Endothelial cell of umbilical vein (primary cell): ENCODE data around the gene GTF3C4.

Source experiments
- CTCF ChIP-seq, 2 donors: IDR thresholded peaks; 1 replicate in 1 of 2; 2 replicates in 1 of 2; pipeline ENCODE4 v1.5.1; 2011; ENCODE audit warnings: low read length in 2 of 2, mild to moderate bottlenecking in 2 of 2, moderate library complexity in 2 of 2, control low read depth in 1 of 2, inconsistent platforms in 1 of 2, low read depth in 1 of 2; ENCODE audit not compliant: insufficient read depth in 1 of 2; ENCODE audit errors: extremely low read depth in 1 of 2
- POLR2A ChIP-seq: IDR thresholded peaks from 2 replicates; pipeline ENCODE4 v1.6.1; 2012; ENCODE audit warnings: low read depth, mild to moderate bottlenecking, control low read depth, low read length
- POLR2AphosphoS5 ChIP-seq: IDR thresholded peaks from 2 replicates; pipeline ENCODE4 v1.6.1; 2012; ENCODE audit warnings: low read depth, mild to moderate bottlenecking, control low read depth, low read length, moderate library complexity; ENCODE audit not compliant: insufficient read depth

DNA sequence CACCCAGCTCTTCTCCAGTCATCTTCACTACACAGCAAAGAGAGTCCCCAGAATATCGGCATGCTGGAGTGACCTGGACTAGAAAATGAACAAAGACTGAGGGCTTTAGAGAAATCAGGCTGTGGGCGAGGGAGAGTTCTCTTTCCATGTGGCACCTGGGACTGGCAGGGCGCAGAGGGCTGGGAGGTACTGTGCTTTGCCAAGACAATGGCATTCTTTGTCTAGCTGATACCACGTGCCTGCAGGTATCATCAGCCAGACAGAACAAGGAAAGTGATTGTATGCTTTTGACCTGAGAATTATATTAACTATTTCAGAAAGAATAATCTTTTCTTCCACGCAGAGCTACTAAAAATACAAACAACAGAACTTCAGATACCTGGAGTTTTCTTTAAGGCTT is 30.9 kb upstream of the GTF3C4 start:
- TF ChIP-seq POLR2A: no peak
- no peak for TF ChIP-seq CTCF (IDR thresholded peaks at IDR 0.05; ENCODE audit: extremely low read depth in 1 of 2, insufficient read depth in 1 of 2, low read depth in 1 of 2, low read length in 2 of 2)
- no peak for TF ChIP-seq POLR2AphosphoS5
